GM18505 (cell line): ENCODE results near the gene UBP1.
"Not testable (repeated sequence)": the region's sequence is repeated elsewhere in the genome, so short reads cannot be mapped to it uniquely, and the experiment has no call there.

ENCODE experiments used
- ATAC-seq: cut with Tn5 transposase; IDR thresholded peaks from one replicate; pipeline ENCODE4 v1.9.1; 2021; ENCODE audit not compliant: unreplicated experiment
- POLR2A ChIP-seq: IDR thresholded peaks from 4 replicates; pipeline ENCODE4 v1.6.1; 2011; ENCODE audit warnings: borderline replicate concordance; ENCODE audit not compliant: insufficient read depth, insufficient read length; ENCODE audit errors: extremely low read depth

Gene UBP1

GRCh38 chr3:33440328-33441224 is at the start of gene UBP1:
Gene UBP1, minus strand, starts transcription at chr3:33440405. Its CDS starts 557 bp downstream, at chr3:33439848.
- ATAC-seq, result peak; percentile 80
- TF ChIP-seq POLR2A, result peak; percentile 97

- no peak for TF ChIP-seq POLR2A
- no peak for ATAC-seq
These were observed 48.5 kb upstream of the UBP1 start for GRCh38 chr3:33488683-33489082.

GRCh38 chr3:33488246-33488645 is 48.0 kb upstream of the UBP1 start:
- ATAC-seq, result no peak
- TF ChIP-seq POLR2A, result no peak

GRCh38 chr3:33482111-33482521 is 41.9 kb upstream of the UBP1 start:
- ATAC-seq, result no peak
- TF ChIP-seq POLR2A, result no peak

GRCh38 chr3:33474896-33475295 is 34.7 kb upstream of the UBP1 start:
- TF ChIP-seq POLR2A, result no peak
- no peak for ATAC-seq

GRCh38 chr3:33473813-33474212 is 33.6 kb upstream of the UBP1 start:
- no peak for TF ChIP-seq POLR2A
- ATAC-seq, result no peak

- no peak for ATAC-seq
- TF ChIP-seq POLR2A, result no peak
These were observed 27.6 kb upstream of the UBP1 start for GRCh38 chr3:33467786-33468185.

- TF ChIP-seq POLR2A, result no peak
- ATAC-seq, result no peak
These were observed 20.9 kb upstream of the UBP1 start for GRCh38 chr3:33461097-33461496.

- not testable (repeated sequence) for ATAC-seq
These were observed 19.4 kb upstream of the UBP1 start for GRCh38 chr3:33459577-33459976.

GRCh38 chr3:33458446-33458845 is 18.2 kb upstream of the UBP1 start:
- no peak for TF ChIP-seq POLR2A
- no peak for ATAC-seq

- no peak for TF ChIP-seq POLR2A
- ATAC-seq, result no peak
These were observed 16.6 kb upstream of the UBP1 start for GRCh38 chr3:33456756-33457155.

- no peak for ATAC-seq
These were observed 13.1 kb upstream of the UBP1 start for GRCh38 chr3:33453331-33453761.

GRCh38 chr3:33451994-33452393 is 11.8 kb upstream of the UBP1 start:
- ATAC-seq, result not testable (repeated sequence)

More at GRCh38 chr3:33453331-33453761, 13.1 kb upstream of the UBP1 start:
- no peak for TF ChIP-seq POLR2A

GRCh38 chr3:33447958-33448357 is 7.8 kb upstream of the UBP1 start:
- TF ChIP-seq POLR2A, result no peak
- no peak for ATAC-seq

GRCh38 chr3:33447256-33447625 is 7.0 kb upstream of the UBP1 start:
- not testable (repeated sequence) for ATAC-seq
